G401 (cell line): ENCODE data around the gene S100P. TPM values are rescaled to one million over a fixed set of nuclear protein-coding genes. Genes with fewer than 3 reads are reported as not detected.

Experiments
- DNase-seq: peaks from one replicate; pipeline ENCODE4 v3.0.0-alpha.2; 2015; ENCODE audit warnings: low spot score
- in situ Hi-C: cut with HindIII; loops from 2 replicates; pipeline ENCODE4 v1.10.0; 2016; ENCODE audit warnings: low sequenced_read_pairs, mixed read lengths
- total RNA-seq: library from RNA; depleted of rRNA; stranded (reverse); fragments of >200 nt; shearing (Covaris generic); gene quantifications from 2 replicates; pipeline ENCODE4 v1.2.3, GENCODE V29; 2014; rRNA removed

S100P gene
- total RNA-seq, 1 experiment from 2014 or later: not detected

DNA sequence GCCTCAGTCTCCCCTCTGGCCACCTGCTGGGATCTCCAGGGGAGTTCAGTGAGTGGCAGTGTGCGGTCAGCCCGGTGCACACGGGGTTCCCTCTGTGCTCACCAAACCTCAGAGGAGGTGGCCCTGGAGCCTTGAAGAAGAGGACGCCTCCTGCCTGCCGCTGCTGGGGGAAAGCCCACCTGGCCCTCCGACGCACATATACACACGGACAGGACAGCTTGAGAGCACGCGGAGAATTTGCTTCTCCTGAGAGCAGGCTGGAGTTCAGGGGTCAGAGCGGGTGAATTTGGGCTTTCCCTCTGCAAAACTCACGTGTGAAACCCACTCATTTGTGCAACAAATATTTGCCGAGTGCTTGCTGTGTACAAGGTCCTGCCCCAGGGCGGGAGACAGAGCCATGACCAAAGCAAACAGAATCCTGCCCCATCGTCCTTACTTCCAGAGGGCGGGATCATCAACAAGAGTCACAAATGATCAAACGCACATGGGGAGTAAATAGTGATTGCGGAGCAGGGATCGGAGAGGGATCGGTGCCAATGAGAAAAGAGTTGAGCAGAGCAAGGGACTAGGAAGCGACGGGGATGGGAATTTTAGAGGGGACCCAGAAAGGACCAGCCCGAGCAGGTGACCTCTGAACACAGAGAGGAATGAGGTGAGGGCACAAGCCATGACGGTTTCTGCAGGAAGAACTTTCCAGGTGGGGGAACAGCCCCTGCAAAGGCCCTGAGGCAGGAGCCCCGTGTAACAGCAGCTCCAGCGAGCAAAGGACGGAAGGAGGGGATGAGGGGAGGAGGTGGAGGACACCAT, 39.9 kb downstream of the S100P start:
- in situ Hi-C loops: no loop called here

DNA sequence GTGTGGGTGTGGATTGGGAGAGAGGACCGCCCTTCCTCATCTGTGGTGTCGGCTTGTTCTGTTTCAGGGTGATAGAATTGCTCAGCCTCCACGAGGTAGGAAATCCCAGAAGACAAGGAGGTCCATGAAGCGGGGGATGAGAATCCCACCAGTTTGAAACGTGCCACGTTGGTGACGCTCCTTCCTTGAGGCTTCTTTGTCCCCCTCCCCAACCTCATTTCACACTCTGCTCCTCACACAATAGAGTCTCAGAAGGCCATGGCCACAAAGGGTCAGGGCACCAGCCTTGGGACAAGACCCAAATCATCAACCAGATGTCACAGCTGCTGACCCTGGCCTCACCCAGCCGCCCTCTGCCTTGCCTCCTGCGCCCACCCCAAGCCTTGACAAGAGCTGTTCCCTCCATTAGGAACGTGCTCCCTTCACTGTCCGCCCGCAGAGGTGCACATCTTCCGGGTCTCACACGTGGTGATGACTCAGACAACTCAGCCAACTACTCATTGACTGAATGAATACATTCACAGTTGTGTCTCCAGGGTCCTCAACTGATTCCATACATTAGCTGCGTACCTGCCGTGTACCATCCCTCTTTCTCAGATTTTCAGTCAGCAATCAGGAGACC, 40.6 kb downstream of the S100P start:
- in situ Hi-C loops: no loop called here
- DNase-seq: no peak

More for the DNA sequence above, 39.9 kb downstream of the S100P start:
- DNase-seq: no peak

DNA sequence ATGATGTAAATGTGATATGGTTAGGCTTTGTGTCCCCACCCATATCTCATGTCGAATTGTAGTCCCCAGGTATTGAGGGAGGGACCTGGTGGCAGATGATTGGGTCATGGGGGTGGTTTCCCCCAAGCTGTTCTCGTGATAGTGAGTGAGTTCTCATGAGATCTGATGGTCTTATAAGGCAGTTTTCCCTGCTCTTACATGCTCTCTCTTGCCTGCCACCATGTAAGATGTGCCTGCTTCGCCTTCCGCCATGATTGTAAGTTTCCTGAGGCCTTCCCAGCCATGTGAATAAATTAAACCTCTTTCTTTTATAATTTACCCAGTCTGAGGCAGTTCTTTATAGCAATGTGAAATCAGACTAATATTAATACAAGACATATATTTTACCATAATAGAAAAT, 46.2 kb downstream of the S100P start:
- in situ Hi-C loops: no loop called here
- DNase-seq: no peak

DNA sequence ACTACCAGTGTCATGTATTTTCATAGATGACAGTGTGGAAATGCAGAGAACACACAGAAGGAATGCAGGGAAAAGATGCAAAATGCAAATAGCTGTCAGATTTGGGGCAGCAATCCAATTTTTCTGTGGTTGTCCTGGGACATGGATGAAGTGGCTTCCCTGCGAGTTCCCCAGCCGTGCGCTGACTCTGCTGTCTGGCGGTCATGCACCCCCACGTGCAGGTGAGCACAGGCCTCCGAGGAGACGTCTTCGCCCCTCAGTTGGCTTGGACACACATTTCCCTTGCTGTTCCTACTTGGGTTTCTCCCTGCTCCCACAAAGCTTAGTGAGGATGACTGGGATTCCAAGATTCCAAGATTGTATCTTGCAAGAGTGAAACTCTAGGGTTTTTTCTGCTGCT, 46.7 kb downstream of the S100P start:
- no peak for DNase-seq
- in situ Hi-C loops: no loop called here

DNA sequence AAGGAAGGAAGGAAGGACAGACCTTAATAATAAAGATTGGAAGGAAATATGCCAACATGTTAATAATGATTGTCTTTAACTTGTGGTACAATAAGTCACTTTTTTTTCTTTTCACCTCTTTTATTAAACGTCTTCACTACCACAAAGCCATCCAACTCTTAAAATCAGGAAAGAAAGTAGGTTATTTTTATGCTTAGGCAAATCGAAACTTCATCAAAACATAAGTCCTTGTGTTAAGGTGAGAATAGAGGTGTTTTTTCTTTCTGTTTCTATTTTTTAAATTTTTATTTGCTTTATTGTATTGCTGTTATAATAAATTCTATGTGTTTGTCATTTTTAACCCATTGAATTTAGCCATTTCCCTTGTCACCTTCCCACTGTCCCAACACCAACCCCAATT, 48.8 kb downstream of the S100P start:
- in situ Hi-C loops: no loop called here
- no peak for DNase-seq

DNA sequence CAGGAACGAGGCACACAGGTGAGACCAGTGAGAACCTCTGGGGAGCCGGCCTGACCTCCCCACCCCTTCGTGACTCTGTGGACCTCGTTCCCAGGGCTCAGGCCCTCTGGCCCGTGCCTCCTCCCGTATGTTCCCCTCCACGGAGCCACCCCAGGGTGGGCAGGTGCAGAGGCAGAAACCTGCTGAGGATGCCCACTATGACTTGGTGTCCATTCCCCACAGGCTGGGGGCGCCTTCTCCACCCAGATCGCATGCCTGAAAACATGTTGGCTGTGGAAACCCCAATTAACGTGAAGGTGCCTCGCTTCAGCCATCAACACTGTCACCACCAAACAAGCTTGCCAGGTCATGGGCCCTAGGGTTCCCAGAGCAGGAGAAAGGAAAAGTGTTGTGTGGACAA, 49.3 kb downstream of the S100P start:
- in situ Hi-C loops: no loop called here
- no peak for DNase-seq

Other genes with a start within 250 kb of the S100P start
- gene PPP2R2C, start 221.3 kb upstream of the S100P start, total RNA-seq: 0.55 and 3.3 TPM in 2 replicates
- 6.9 and 10.1 TPM in 2 replicates for gene MAN2B2, start 118.7 kb upstream of the S100P start, total RNA-seq
- 291 and 303 TPM in 2 replicates for gene MRFAP1, start 53.2 kb upstream of the S100P start, total RNA-seq
- 1.7 and 2.1 TPM in 2 replicates for gene MRFAP1L1, start 16.0 kb downstream of the S100P start, total RNA-seq
- 31.7 and 38.6 TPM in 2 replicates for gene BLOC1S4, start 22.3 kb downstream of the S100P start, total RNA-seq
- 9.7 and 10.3 TPM in 2 replicates for gene KIAA0232, start 88.8 kb downstream of the S100P start, total RNA-seq
- gene TBC1D14, start 215.9 kb downstream of the S100P start, total RNA-seq: 53.5 and 58.4 TPM in 2 replicates